HCT116 (cell line): Measurements from ENCODE around the gene ATCAY. TPM values are rescaled to one million over a fixed set of nuclear protein-coding genes. Genes with fewer than 3 reads are reported as not detected.

ENCODE experiments used
- ATAC-seq: fragments of 200-7000 bp; cut with Tn5 transposase; 2 replicates; pipeline ENCODE4 v1.9.1; 2020; ENCODE audit warnings: mild to moderate bottlenecking, moderate library complexity
- BruUV-seq: library from RNA; stranded (reverse); fragments of 400-500 nt; replicated peaks from 2 replicates; lab custom pipeline; 2021; lab: Mats Ljungman, UMichigan
- CTCF ChIA-PET: fragments of 300-600 bp; sonication (Branson Sonifier 250); formaldehyde crosslinking; loops from one replicate; lab custom pipeline; 2021; ENCODE audit warnings: antibody characterized with exemption; lab: Charles Lee
- POLR2A ChIA-PET: fragments of 300-600, 350-600 bp; sonication (Branson Sonifier 250); formaldehyde crosslinking; loops from one replicate; lab custom pipeline; 2021; ENCODE audit warnings: antibody characterized with exemption; lab: Charles Lee
- RAD21 ChIA-PET, 2 experiments: fragments of 300-600 bp; sonication (Branson Sonifier 250); formaldehyde crosslinking; loops; one replicate each; lab custom pipeline; 2023; ENCODE audit warnings: low total read pairs in 2 of 2; ENCODE audit not compliant: uncharacterized antibody in 2 of 2, unreplicated experiment in 2 of 2, low non-redundant PET in 1 of 2; lab: Charles Lee
- DNase-seq: peaks from one replicate; pipeline ENCODE4 v3.0.0-alpha.2; 2010; ENCODE audit warnings: low read depth, low spot score
- H2AFZ ChIP-seq: fragments of 200-600 bp; shearing (Covaris generic), sonication (generic); 2 replicates; pipeline ENCODE4 v1.6.1; 2017; ENCODE audit warnings: low read depth, mixed run types, mixed read lengths, antibody characterized with exemption, low read length; ENCODE audit not compliant: poor library complexity, severe bottlenecking
- H3K27ac ChIP-seq: 2 replicates; pipeline ENCODE4 v1.5.1; 2012; ENCODE audit warnings: low read depth, low read length
- H3K27me3 ChIP-seq: fragments of 200-600 bp; sonication (generic); 2 replicates; pipeline ENCODE4 v1.6.1; 2016; ENCODE audit warnings: mixed run types, low read length, mixed read lengths; ENCODE audit not compliant: insufficient read depth
- H3K36me3 ChIP-seq, 2 experiments: fragments of 200-500 bp in 1 of 2; fragments of 200-600 bp in 1 of 2; sonication (Bioruptor generic) in 1 of 2; sonication (generic) in 1 of 2; 2 replicates each; pipeline versions ENCODE4 v1.5.1 to v1.6.1; 2014 to 2016; ENCODE audit warnings: low read length in 2 of 2, inconsistent platforms in 1 of 2, mixed read lengths in 1 of 2, mixed run types in 1 of 2; ENCODE audit not compliant: insufficient read depth in 2 of 2, control insufficient read depth in 1 of 2
- H3K4me1 ChIP-seq, 2 experiments: fragments of 200-600 bp in 1 of 2; sonication (generic) in 1 of 2; 2 replicates each; pipeline versions ENCODE4 v1.5.1 to v1.6.1; 2012 to 2017; ENCODE audit warnings: low read length in 2 of 2, inconsistent platforms in 1 of 2, mild to moderate bottlenecking in 1 of 2, mixed read lengths in 1 of 2, mixed run types in 1 of 2, moderate library complexity in 1 of 2; ENCODE audit not compliant: insufficient read depth in 2 of 2, control insufficient read depth in 1 of 2
- H3K4me2 ChIP-seq: fragments of 200-600 bp; sonication (generic); 2 replicates; pipeline ENCODE4 v1.6.1; 2017; ENCODE audit warnings: mixed run types, low read length, mixed read lengths
- H3K4me3 ChIP-seq, 2 experiments: fragments of 200-600 bp in 1 of 2; sonication (generic) in 1 of 2; replicated peaks in 1 of 2; 2 replicates each; pipeline ENCODE4 v1.5.1; 2011 to 2016; ENCODE audit warnings: low read length in 2 of 2, control low read depth in 1 of 2, low read depth in 1 of 2, mild to moderate bottlenecking in 1 of 2, mixed read lengths in 1 of 2, mixed run types in 1 of 2
- H3K79me2 ChIP-seq: fragments of 200-600 bp; sonication (generic); 2 replicates; pipeline ENCODE4 v1.6.1; 2017; ENCODE audit warnings: mild to moderate bottlenecking, mixed run types, low read length, moderate library complexity, mixed read lengths; ENCODE audit not compliant: insufficient read depth
- H3K9ac ChIP-seq: fragments of 200-600 bp; sonication (generic); 2 replicates; pipeline ENCODE4 v1.6.1; 2016; ENCODE audit warnings: low read length, mixed read lengths
- H3K9me2 ChIP-seq: fragments of 200-600 bp; sonication (generic), shearing (Covaris generic); 2 replicates; pipeline ENCODE4 v1.6.1; 2017; ENCODE audit warnings: mixed run types, mild to moderate bottlenecking, moderate library complexity; ENCODE audit not compliant: insufficient read depth
- H3K9me3 ChIP-seq, 2 experiments: fragments of 200-500 bp in 1 of 2; fragments of 200-600 bp in 1 of 2; sonication (Bioruptor generic) in 1 of 2; sonication (generic) in 1 of 2; 2 replicates each; pipeline ENCODE4 v1.6.1; 2014 to 2017; ENCODE audit warnings: low read length in 2 of 2, mixed read lengths in 2 of 2, inconsistent platforms in 1 of 2, low read depth in 1 of 2, mild to moderate bottlenecking in 1 of 2, mixed run types in 1 of 2, moderate library complexity in 1 of 2; ENCODE audit not compliant: control insufficient read depth in 1 of 2, insufficient read depth in 1 of 2
- H4K20me1 ChIP-seq: fragments of 200-600 bp; sonication (generic), shearing (Covaris generic); 2 replicates; pipeline ENCODE4 v1.6.1; 2017; ENCODE audit warnings: mixed run types, mild to moderate bottlenecking, moderate library complexity; ENCODE audit not compliant: insufficient read depth
- CBX3 ChIP-seq: IDR thresholded peaks from 2 replicates; pipeline ENCODE4 v1.6.1; 2012; ENCODE audit warnings: low read depth
- ELF1 ChIP-seq: IDR thresholded peaks from 2 replicates; pipeline ENCODE4 v1.6.1; 2012; ENCODE audit warnings: low read depth, borderline replicate concordance
- EZH2phosphoT487 ChIP-seq: fragments of 200-600 bp; IDR thresholded peaks from 2 replicates; pipeline ENCODE4 v1.6.1; 2018; ENCODE audit warnings: antibody characterized with exemption, borderline replicate concordance
- POLR2AphosphoS5 ChIP-seq: IDR thresholded peaks from 2 replicates; pipeline ENCODE4 v1.6.1; 2011; ENCODE audit warnings: mild to moderate bottlenecking, low read depth, low read length, moderate library complexity
- SIN3A ChIP-seq: IDR thresholded peaks from 2 replicates; pipeline ENCODE4 v1.6.1; 2012; ENCODE audit warnings: low read depth
- intact Hi-C: fragments of 100-400 bp; cut with micrococcal nuclease; formaldehyde crosslinking; loops from 2 replicates; pipeline ENCODE4 v1.10.0; 2022
- total RNA-seq: library from RNA; stranded (reverse); gene quantifications from one replicate; pipeline ENCODE4 v1.2.1, GENCODE V29; 2021; ENCODE audit not compliant: unreplicated experiment
- TF ChIP-seq, protein P1 (sequence below): IDR thresholded peaks from 2 replicates; pipeline ENCODE4 v1.6.1; 2012; ENCODE audit warnings: low read depth

The ATCAY gene
- total RNA-seq, 1 experiment from 2014 or later, result not detected

- DNase-seq, result no peak
- no TSS peak for BruUV-seq
- intact Hi-C loops, result no loop called here
- Histone ChIP-seq H2AFZ (no peak overlapping the region), H3K9ac (no peak overlapping the region), H3K4me1 (peaks cover 0 to 14% of the 10 kb centered on the region in 2 experiments; a peak in 3 of 4 replicates), H3K79me2 (peaks cover 57% of the 10 kb centered on the region), H3K27ac (0 out of 2 replicates have a peak overlapping the region, but pooled peaks have one; percentile 28), H3K9me3 (no peaks in the 10 kb centered on the region), H3K4me2 (no peak overlapping the region), H4K20me1 (peaks cover 44% of the 10 kb centered on the region; the same call in 1 of the 2 replicates), H3K9me2 (no peaks in the 10 kb centered on the region), H3K36me3 (peaks cover 43 to 53% of the 10 kb centered on the region in 2 experiments), H3K27me3 (no peaks in the 10 kb centered on the region), H3K4me3 (no peak overlapping the region)
- no peak for ATAC-seq
- CTCF ChIA-PET, result interaction anchor here (1.5 kb wide), 2 partner anchors 12 to 123 kb away, joined by 5 read pairs; no protein-coding TSS in a partner anchor
- POLR2A ChIA-PET, result interaction anchor here (0.5 to 1.5 kb wide), 3 partner anchors 9 to 160 kb away, joined by 3 to 9 read pairs (median 9); partner anchors contain the start of gene EEF2
- TF ChIP-seq, protein P1, sequence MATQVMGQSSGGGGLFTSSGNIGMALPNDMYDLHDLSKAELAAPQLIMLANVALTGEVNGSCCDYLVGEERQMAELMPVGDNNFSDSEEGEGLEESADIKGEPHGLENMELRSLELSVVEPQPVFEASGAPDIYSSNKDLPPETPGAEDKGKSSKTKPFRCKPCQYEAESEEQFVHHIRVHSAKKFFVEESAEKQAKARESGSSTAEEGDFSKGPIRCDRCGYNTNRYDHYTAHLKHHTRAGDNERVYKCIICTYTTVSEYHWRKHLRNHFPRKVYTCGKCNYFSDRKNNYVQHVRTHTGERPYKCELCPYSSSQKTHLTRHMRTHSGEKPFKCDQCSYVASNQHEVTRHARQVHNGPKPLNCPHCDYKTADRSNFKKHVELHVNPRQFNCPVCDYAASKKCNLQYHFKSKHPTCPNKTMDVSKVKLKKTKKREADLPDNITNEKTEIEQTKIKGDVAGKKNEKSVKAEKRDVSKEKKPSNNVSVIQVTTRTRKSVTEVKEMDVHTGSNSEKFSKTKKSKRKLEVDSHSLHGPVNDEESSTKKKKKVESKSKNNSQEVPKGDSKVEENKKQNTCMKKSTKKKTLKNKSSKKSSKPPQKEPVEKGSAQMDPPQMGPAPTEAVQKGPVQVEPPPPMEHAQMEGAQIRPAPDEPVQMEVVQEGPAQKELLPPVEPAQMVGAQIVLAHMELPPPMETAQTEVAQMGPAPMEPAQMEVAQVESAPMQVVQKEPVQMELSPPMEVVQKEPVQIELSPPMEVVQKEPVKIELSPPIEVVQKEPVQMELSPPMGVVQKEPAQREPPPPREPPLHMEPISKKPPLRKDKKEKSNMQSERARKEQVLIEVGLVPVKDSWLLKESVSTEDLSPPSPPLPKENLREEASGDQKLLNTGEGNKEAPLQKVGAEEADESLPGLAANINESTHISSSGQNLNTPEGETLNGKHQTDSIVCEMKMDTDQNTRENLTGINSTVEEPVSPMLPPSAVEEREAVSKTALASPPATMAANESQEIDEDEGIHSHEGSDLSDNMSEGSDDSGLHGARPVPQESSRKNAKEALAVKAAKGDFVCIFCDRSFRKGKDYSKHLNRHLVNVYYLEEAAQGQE, result no peak
- TF ChIP-seq ELF1 (no peak), SIN3A (0 out of 2 replicates have a peak, but pooled peaks have one; percentile 10), EZH2phosphoT487 (no peak), CBX3 (no peak), POLR2AphosphoS5 (0 out of 2 replicates have a peak, but pooled peaks have one; percentile 37)
- RAD21 ChIA-PET, result no interaction called here
Observed at GRCh38 chr19:3975637-3976087, 95.2 kb downstream of the ATCAY start.
